Activated CD4-positive, alpha-beta T cell treated with anti-CD3 and anti-CD28 coated beads for 48 hours (primary cell): ENCODE data around the gene CLEC10A.
"Not testable (repeated sequence)": the region's sequence is repeated elsewhere in the genome, so short reads cannot be mapped to it uniquely, and the experiment has no call there.

Experiments used
- DNase-seq: peaks from one replicate; pipeline ENCODE4 v3.0.0-alpha.2; 2020

The CLEC10A gene

GRCh38 chr17:7079581-7080455 lies at the start of gene CLEC10A:
Gene CLEC10A, minus strand, starts transcription at chr17:7080251. Its CDS starts 1,439 bp downstream, at chr17:7078812.
- DNase-seq: no peak

GRCh38 chr17:7129311-7129710 lies 49.3 kb upstream of the CLEC10A start:
- no peak for DNase-seq

GRCh38 chr17:7128160-7128559 lies 48.1 kb upstream of the CLEC10A start:
- DNase-seq: no peak

GRCh38 chr17:7127501-7127900 lies 47.5 kb upstream of the CLEC10A start:
- DNase-seq: not testable (repeated sequence)

- not testable (repeated sequence) for DNase-seq
Measured at GRCh38 chr17:7126386-7126785, 46.3 kb upstream of the CLEC10A start.

GRCh38 chr17:7124923-7125322 lies 44.9 kb upstream of the CLEC10A start:
- no peak for DNase-seq

GRCh38 chr17:7123844-7124243 lies 43.8 kb upstream of the CLEC10A start:
- DNase-seq: no peak

GRCh38 chr17:7122381-7122780 lies 42.3 kb upstream of the CLEC10A start:
- DNase-seq: no peak

- not testable (repeated sequence) for DNase-seq
Measured at GRCh38 chr17:7120635-7121034, 40.6 kb upstream of the CLEC10A start.

- DNase-seq: no peak
Measured at GRCh38 chr17:7120123-7120522, 40.1 kb upstream of the CLEC10A start.

GRCh38 chr17:7119314-7119713 lies 39.3 kb upstream of the CLEC10A start:
- DNase-seq: no peak

GRCh38 chr17:7114875-7115614 lies 35.0 kb upstream of the CLEC10A start:
- no peak for DNase-seq

GRCh38 chr17:7114241-7114874 lies 34.3 kb upstream of the CLEC10A start, which contains the start of gene ASGR2:
Gene ASGR2, minus strand, starts transcription at chr17:7114822. Its CDS starts 582 bp downstream, at chr17:7114240.
- no peak for DNase-seq

GRCh38 chr17:7113273-7114071 lies 33.4 kb upstream of the CLEC10A start:
- DNase-seq: no peak

- DNase-seq: no peak
Measured at GRCh38 chr17:7112510-7113108, 32.6 kb upstream of the CLEC10A start.

GRCh38 chr17:7111784-7112509 lies 31.9 kb upstream of the CLEC10A start:
- DNase-seq: no peak

- no peak for DNase-seq
Measured at GRCh38 chr17:7110617-7111306, 30.7 kb upstream of the CLEC10A start.

- DNase-seq: no peak
Measured at GRCh38 chr17:7109461-7110322, 29.6 kb upstream of the CLEC10A start.

GRCh38 chr17:7108981-7109380 lies 28.9 kb upstream of the CLEC10A start:
- no peak for DNase-seq

- DNase-seq: no peak
Measured at GRCh38 chr17:7108560-7108925, 28.5 kb upstream of the CLEC10A start.
